Gastrocnemius medialis (tissue), 4 donors: ENCODE measurements around the gene CIBAR2. TPM values are rescaled to one million over a fixed set of nuclear protein-coding genes. Genes with fewer than 3 reads are reported as not detected.

Experiments used
- ATAC-seq, 2 donors: fragments of 150-250 bp; one replicate each; pipeline ENCODE4 v1.9.1; 2016
- DNase-seq, 2 donors: peaks; one replicate each; pipeline ENCODE4 v3.0.0-alpha.2; 2019
- H3K27ac ChIP-seq, 4 donors: fragments of 200-600 bp; sonication (generic); 1 replicate in 1 of 4; 2 replicates in 3 of 4; pipeline ENCODE4 v1.5.1; 2016 to 2018; ENCODE audit warnings: mild to moderate bottlenecking in 2 of 4, moderate library complexity in 1 of 4
- H3K27me3 ChIP-seq, 3 donors: fragments of 200-600 bp; sonication (generic) in 2 of 3; 1 replicate in 1 of 3; 2 replicates in 2 of 3; pipeline versions ENCODE4 v1.5.1 to v1.6.0; 2016 to 2019; ENCODE audit warnings: mild to moderate bottlenecking in 1 of 3, moderate library complexity in 1 of 3
- H3K36me3 ChIP-seq, 2 donors: fragments of 200-600 bp; sonication (generic) in 1 of 2; one replicate each; pipeline ENCODE4 v1.5.1; 2017 to 2018
- H3K4me1 ChIP-seq, 2 donors: fragments of 200-600 bp; sonication (generic) in 1 of 2; one replicate each; pipeline ENCODE4 v1.5.1; 2016 to 2017; ENCODE audit warnings: mild to moderate bottlenecking in 2 of 2
- H3K4me3 ChIP-seq, 4 donors: fragments of 200-600 bp; sonication (generic) in 3 of 4; 1 replicate in 1 of 4; 2 replicates in 3 of 4; pipeline ENCODE4 v1.5.1; 2016 to 2019; ENCODE audit warnings: mild to moderate bottlenecking in 2 of 4
- H3K9me3 ChIP-seq, 3 donors: fragments of 200-600 bp; sonication (generic) in 2 of 3; 1 replicate in 1 of 3; 2 replicates in 2 of 3; pipeline ENCODE4 v1.5.1; 2016 to 2019
- POLR2A ChIP-seq, 2 donors: fragments of 450-650 bp; IDR thresholded peaks; one replicate each; pipeline ENCODE4 v1.6.1; 2017; ENCODE audit warnings: antibody characterized with exemption in 2 of 2, mild to moderate bottlenecking in 2 of 2, moderate library complexity in 2 of 2
- in situ Hi-C, 4 donors: fragments of 200-750 bp; cut with MboI; loops; one replicate each; pipeline versions ENCODE4 v1.15.0 to v1.8.0; 2017; ENCODE audit warnings: low sequenced_read_pairs in 4 of 4
- intact Hi-C: fragments of 100-400 bp; cut with DNase I; formaldehyde crosslinking; loops from one replicate; pipeline ENCODE4 v1.15.1; 2023; ENCODE audit warnings: low total_unique reads
- total RNA-seq, 4 donors: library from RNA; depleted of rRNA; stranded (reverse); fragments of >200 nt; gene quantifications; one replicate each; pipeline versions ENCODE4 v1.1.0 to v1.2.3, GENCODE V29; 2016
- TF ChIP-seq, protein P1 (sequence below), 5 experiments: fragments of 450-650 bp in 3 of 5; fragments of 200-600 bp in 2 of 5; sonication (generic) in 2 of 5; IDR thresholded peaks in 4 of 5; conservative IDR thresholded peaks in 1 of 5; 1 replicate in 4 of 5; 2 replicates in 1 of 5; pipeline ENCODE4 v1.5.1; 2016 to 2019; ENCODE audit warnings: antibody characterized with exemption in 5 of 5, mild to moderate bottlenecking in 3 of 5, moderate library complexity in 3 of 5

CIBAR2 gene
- total RNA-seq, 4 donors from 2014 or later = not detected

DNA sequence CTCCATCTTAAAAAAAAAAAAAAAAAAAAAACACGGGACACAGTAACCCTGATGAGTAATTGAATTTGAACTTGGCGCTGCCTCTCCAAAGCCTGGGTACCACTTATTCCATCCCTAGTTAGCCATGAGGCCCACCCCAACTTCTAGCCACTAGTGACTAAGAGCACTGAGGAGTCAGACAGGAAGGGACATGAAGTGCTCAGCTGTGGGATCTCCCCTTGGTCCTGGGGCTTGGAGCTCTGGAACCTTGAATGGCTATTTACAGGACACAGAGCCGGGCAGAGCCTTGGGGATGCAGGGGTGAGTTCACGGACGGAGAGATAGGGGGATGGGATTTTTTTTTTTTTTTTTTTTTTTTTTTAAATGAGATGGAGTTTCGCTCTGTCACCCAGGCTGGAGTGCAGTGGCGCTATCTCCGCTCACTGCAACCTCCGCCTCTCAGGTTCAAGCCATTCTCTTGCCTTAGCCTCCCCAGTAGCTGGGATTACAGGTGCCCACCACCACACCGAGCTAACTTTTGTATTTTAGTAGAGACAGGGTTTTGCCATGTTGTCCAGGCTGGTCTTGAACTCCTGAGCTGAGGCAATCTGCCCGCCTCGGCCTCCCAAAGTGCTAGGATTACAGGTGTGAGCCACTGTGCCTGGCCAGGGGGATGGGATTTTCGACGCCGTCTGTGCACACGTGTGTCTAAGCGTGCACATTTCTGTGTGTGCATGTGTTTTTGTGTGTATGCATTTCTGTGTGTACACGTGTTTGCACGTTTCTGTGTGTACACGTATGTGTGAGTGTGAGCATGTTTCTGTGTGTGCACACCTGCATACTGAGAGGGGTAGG, 20.4 kb upstream of the CIBAR2 start:
- intact Hi-C loops = no loop called here
- no peaks in the 10 kb centered on the region for H3K27me3 ChIP-seq
- H3K9me3 ChIP-seq = no peaks in the 10 kb centered on the region
- DNase-seq (no peak), ATAC-seq (no peak)
- peaks cover 28 to 40% of the 10 kb centered on the region in 2 donors for H3K4me1 ChIP-seq
- in situ Hi-C loops = no loop called here
- no peaks in the 10 kb centered on the region for H3K36me3 ChIP-seq
- no peak overlapping the region for H3K27ac ChIP-seq
- no peak overlapping the region for H3K4me3 ChIP-seq
- TF ChIP-seq, protein P1, sequence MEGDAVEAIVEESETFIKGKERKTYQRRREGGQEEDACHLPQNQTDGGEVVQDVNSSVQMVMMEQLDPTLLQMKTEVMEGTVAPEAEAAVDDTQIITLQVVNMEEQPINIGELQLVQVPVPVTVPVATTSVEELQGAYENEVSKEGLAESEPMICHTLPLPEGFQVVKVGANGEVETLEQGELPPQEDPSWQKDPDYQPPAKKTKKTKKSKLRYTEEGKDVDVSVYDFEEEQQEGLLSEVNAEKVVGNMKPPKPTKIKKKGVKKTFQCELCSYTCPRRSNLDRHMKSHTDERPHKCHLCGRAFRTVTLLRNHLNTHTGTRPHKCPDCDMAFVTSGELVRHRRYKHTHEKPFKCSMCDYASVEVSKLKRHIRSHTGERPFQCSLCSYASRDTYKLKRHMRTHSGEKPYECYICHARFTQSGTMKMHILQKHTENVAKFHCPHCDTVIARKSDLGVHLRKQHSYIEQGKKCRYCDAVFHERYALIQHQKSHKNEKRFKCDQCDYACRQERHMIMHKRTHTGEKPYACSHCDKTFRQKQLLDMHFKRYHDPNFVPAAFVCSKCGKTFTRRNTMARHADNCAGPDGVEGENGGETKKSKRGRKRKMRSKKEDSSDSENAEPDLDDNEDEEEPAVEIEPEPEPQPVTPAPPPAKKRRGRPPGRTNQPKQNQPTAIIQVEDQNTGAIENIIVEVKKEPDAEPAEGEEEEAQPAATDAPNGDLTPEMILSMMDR (IDR thresholded peaks at IDR 0.05 in 4 of 5, conservative IDR thresholded peaks at IDR 0.05 in 1 of 5) = no peak
- TF ChIP-seq POLR2A (IDR thresholded peaks at IDR 0.05) = no peak

DNA sequence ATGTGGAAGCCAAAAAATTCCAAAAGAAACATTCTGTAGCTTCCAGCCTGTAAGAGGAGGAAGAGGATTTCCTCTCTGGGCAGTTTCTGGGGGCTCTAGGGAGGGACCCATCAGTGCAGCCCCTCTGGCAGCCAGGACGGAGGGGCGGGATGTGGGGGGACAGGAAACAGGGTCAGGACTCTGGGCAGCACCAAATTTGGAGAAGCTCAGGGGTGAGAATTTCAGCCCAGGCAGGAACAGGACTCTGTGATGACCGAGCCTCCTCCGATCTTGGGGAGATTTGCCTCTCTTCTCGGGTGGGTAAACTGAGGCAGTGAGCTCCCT, 18.4 kb upstream of the CIBAR2 start:
- Histone ChIP-seq H3K4me3 (no peak overlapping the region), H3K27me3 (no peaks in the 10 kb centered on the region), H3K27ac (peak overlapping the region; percentile 66 to 73 (median 70)), H3K9me3 (no peaks in the 10 kb centered on the region), H3K36me3 (no peaks in the 10 kb centered on the region), H3K4me1 (peaks cover 29 to 42% of the 10 kb centered on the region in 2 donors)
- DNase-seq (no peak), ATAC-seq (no peak)
- in situ Hi-C loops (no loop called here), intact Hi-C loops (no loop called here)
- no peak for TF ChIP-seq POLR2A (IDR thresholded peaks at IDR 0.05)
- TF ChIP-seq, protein P1 (IDR thresholded peaks at IDR 0.05 in 4 of 5, conservative IDR thresholded peaks at IDR 0.05 in 1 of 5) = no peak

DNA sequence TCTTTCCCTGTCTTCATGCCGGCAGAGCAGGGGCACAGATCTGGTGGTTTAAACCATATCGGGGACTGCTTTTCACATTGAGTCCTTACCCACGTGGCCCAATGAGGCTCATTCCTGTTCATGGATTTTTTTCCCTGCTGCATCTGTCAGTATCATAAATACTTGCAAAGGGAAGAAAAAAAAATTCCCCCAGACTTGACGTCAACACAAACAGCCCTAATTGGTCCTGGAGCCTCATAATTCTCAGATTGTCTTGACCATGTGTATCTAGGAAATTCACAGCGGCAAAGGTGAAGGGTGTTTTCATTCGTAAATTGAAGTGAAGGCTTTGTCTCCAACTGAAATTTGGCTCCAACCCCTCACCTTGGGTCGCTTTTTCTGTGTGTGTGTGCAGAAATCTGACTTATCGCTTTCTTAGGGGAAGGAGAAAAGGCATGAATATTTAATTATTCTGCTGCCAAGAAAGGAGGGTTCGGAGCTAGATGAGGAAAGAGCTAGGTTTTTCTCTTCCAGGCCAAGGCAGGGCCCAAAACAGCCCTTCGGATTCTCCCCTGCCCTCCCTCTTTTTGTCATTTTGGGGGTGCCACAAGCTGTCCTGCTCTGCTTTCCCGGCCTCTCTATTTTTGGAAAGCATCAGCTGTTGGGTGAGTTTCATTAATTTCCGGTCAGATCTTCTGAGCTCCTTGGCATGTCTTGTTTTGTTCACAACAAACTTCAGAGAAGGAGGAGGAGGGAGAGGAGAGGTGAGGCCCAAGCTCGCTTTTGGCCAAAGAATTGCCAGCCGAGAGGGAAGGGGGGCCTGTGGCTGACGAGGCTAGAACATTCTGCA, 17.8 kb upstream of the CIBAR2 start:
- peaks cover 33 to 42% of the 10 kb centered on the region in 2 donors for H3K4me1 ChIP-seq

DNA sequence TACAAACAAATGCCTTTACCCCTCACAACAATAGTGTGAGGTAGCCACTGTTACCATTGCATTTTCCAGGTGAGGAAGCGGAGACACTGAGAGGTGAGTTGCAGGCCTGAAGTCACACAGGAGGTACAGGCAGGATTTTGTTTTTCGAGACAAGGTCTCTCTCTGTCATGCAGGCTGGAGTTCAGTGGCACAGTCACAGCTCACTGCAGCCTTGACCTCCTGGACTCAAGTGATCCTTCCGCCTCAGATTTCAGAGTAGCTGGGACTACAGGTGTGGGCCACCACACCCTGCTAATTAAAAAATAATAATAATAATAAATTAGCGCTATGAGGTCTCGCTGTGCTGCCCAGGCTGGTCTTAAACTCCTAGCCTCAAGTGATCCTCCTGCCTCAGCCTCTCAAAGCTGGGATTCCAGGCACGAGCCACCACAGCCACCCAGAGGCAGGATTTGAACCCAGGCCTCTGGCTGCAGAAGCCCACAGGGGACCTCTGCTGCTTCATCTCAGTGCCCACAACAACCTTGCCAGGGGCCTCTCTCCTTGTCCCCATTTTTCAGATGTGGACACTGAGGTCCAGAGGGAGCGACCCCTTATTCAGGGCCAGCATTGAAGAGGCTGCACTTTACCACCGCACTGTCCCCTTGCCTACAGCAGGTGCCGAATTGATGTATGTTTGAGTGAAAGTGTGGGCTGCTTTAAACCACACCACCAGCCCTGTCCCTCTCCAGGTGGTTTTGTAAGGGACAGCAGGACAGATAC, 16.0 kb upstream of the CIBAR2 start:
- H3K27me3 ChIP-seq = no peaks in the 10 kb centered on the region
- DNase-seq (no peak), ATAC-seq (no peak)
- peaks cover 48 to 57% of the 10 kb centered on the region in 2 donors for H3K4me1 ChIP-seq
- in situ Hi-C loops (no loop called here), intact Hi-C loops (no loop called here)
- TF ChIP-seq, protein P1 (IDR thresholded peaks at IDR 0.05 in 4 of 5, conservative IDR thresholded peaks at IDR 0.05 in 1 of 5) = no peak
- TF ChIP-seq POLR2A (IDR thresholded peaks at IDR 0.05) = no peak
- H3K27ac ChIP-seq = peak overlapping the region in 1 of 4 donors; percentile 93
- H3K4me3 ChIP-seq = no peak overlapping the region
- no peaks in the 10 kb centered on the region for H3K36me3 ChIP-seq
- H3K9me3 ChIP-seq = no peaks in the 10 kb centered on the region

More for the DNA sequence above, 17.8 kb upstream of the CIBAR2 start:
- H3K9me3 ChIP-seq = no peaks in the 10 kb centered on the region
- peak in 1 of 2 donors; percentile 3 for ATAC-seq
- peak in 1 of 2 donors; percentile 40 for DNase-seq
- H3K27ac ChIP-seq = peak overlapping the region; percentile 66 to 73 (median 70)
- intact Hi-C loops (no loop called here), in situ Hi-C loops (no loop called here)
- no peak overlapping the region for H3K4me3 ChIP-seq
- TF ChIP-seq, protein P1 (IDR thresholded peaks at IDR 0.05 in 4 of 5, conservative IDR thresholded peaks at IDR 0.05 in 1 of 5) = no peak
- no peak for TF ChIP-seq POLR2A (IDR thresholded peaks at IDR 0.05)
- H3K27me3 ChIP-seq = no peaks in the 10 kb centered on the region
- no peaks in the 10 kb centered on the region for H3K36me3 ChIP-seq
